ENCODE results near the gene PODNL1.
A peak's percentile ranks its signal among the peaks of the same experiment; 100 is the strongest.

PODNL1 gene

GRCh38 chr19:13917888-13918406 lies 20.3 kb downstream of the PODNL1 start:
- DNase-seq (ENCODE audit: insufficient read length) = no peak
- no peak for FAIRE-seq
- TF ChIP-seq POLR2A (IDR thresholded peaks at IDR 0.05; ENCODE audit: low read depth, low read length) (no peak), POLR2AphosphoS5 (IDR thresholded peaks at IDR 0.05; ENCODE audit: low read depth, low read length) (no peak), TAF1 (IDR thresholded peaks at IDR 0.05; ENCODE audit: borderline replicate concordance, low read depth, low read length) (no peak)

- TF ChIP-seq TAF1 (IDR thresholded peaks at IDR 0.05; ENCODE audit: borderline replicate concordance, low read depth, low read length) (no peak), POLR2AphosphoS5 (IDR thresholded peaks at IDR 0.05; ENCODE audit: low read depth, low read length) (no peak), POLR2A (IDR thresholded peaks at IDR 0.05; ENCODE audit: low read depth, low read length) (no peak)
- DNase-seq (ENCODE audit: insufficient read length) = no peak
- no peak for FAIRE-seq
Measured at GRCh38 chr19:13914777-13915176, 23.4 kb downstream of the PODNL1 start.

GRCh38 chr19:13913352-13913751 lies 24.9 kb downstream of the PODNL1 start:
- no peak for FAIRE-seq

GRCh38 chr19:13909430-13909829 lies 28.8 kb downstream of the PODNL1 start:
- no peak for TF ChIP-seq TAF1 (IDR thresholded peaks at IDR 0.05; ENCODE audit: borderline replicate concordance, low read depth, low read length)
- TF ChIP-seq POLR2A (IDR thresholded peaks at IDR 0.05; ENCODE audit: low read depth, low read length) = no peak
- no peak for TF ChIP-seq POLR2AphosphoS5 (IDR thresholded peaks at IDR 0.05; ENCODE audit: low read depth, low read length)
- DNase-seq (ENCODE audit: insufficient read length) = no peak
- no peak for FAIRE-seq

More at GRCh38 chr19:13913352-13913751, 24.9 kb downstream of the PODNL1 start:
- no peak for DNase-seq (ENCODE audit: insufficient read length)
- TF ChIP-seq POLR2AphosphoS5 (IDR thresholded peaks at IDR 0.05; ENCODE audit: low read depth, low read length) = no peak
- TF ChIP-seq TAF1 (IDR thresholded peaks at IDR 0.05; ENCODE audit: borderline replicate concordance, low read depth, low read length) = no peak
- TF ChIP-seq POLR2A (IDR thresholded peaks at IDR 0.05; ENCODE audit: low read depth, low read length) = no peak

GRCh38 chr19:13908674-13909073 lies 29.5 kb downstream of the PODNL1 start:
- TF ChIP-seq POLR2A (IDR thresholded peaks at IDR 0.05; ENCODE audit: low read depth, low read length) (no peak), TAF1 (IDR thresholded peaks at IDR 0.05; ENCODE audit: borderline replicate concordance, low read depth, low read length) (no peak), POLR2AphosphoS5 (IDR thresholded peaks at IDR 0.05; ENCODE audit: low read depth, low read length) (no peak)
- FAIRE-seq (no peak), DNase-seq (ENCODE audit: insufficient read length) (no peak)

- DNase-seq (ENCODE audit: insufficient read length) (no peak), FAIRE-seq (no peak)
- TF ChIP-seq POLR2A (IDR thresholded peaks at IDR 0.05; ENCODE audit: low read depth, low read length) (no peak), TAF1 (IDR thresholded peaks at IDR 0.05; ENCODE audit: borderline replicate concordance, low read depth, low read length) (no peak), POLR2AphosphoS5 (IDR thresholded peaks at IDR 0.05; ENCODE audit: low read depth, low read length) (no peak)
Measured at GRCh38 chr19:13906910-13907309, 31.3 kb downstream of the PODNL1 start.

GRCh38 chr19:13906521-13906904 lies 31.7 kb downstream of the PODNL1 start:
- no peak for TF ChIP-seq POLR2AphosphoS5 (IDR thresholded peaks at IDR 0.05; ENCODE audit: low read depth, low read length)
- TF ChIP-seq POLR2A (IDR thresholded peaks at IDR 0.05; ENCODE audit: low read depth, low read length) = no peak
- peak; percentile 57 for FAIRE-seq
- DNase-seq (ENCODE audit: insufficient read length) = no peak

GRCh38 chr19:13905634-13906520 lies 32.3 kb downstream of the PODNL1 start, which contains the start of the genes BRME1 and CC2D1A:
TSS of gene BRME1 (minus strand) at chr19:13906117. CDS start at chr19:13904892, 1,225 bp downstream.
TSS of gene CC2D1A (plus strand) at chr19:13906201. CDS start at chr19:13906442, 241 bp downstream.
- DNase-seq (ENCODE audit: insufficient read length) (peak; percentile 100), FAIRE-seq (peak; percentile 98)
- TF ChIP-seq POLR2A (IDR thresholded peaks at IDR 0.05; ENCODE audit: low read depth, low read length) (peak; percentile 68; the same call in 1 of the 2 replicates), TAF1 (IDR thresholded peaks at IDR 0.05; ENCODE audit: borderline replicate concordance, low read depth, low read length) (no peak)

- FAIRE-seq = no peak
- no peak for DNase-seq (ENCODE audit: insufficient read length)
- no peak for TF ChIP-seq POLR2A (IDR thresholded peaks at IDR 0.05; ENCODE audit: low read depth, low read length)
- TF ChIP-seq POLR2AphosphoS5 (IDR thresholded peaks at IDR 0.05; ENCODE audit: low read depth, low read length) = no peak
- TF ChIP-seq TAF1 (IDR thresholded peaks at IDR 0.05; ENCODE audit: borderline replicate concordance, low read depth, low read length) = no peak
Measured at GRCh38 chr19:13902993-13903555, 35.1 kb downstream of the PODNL1 start.

GRCh38 chr19:13899912-13900584 lies 38.2 kb downstream of the PODNL1 start:
- DNase-seq (ENCODE audit: insufficient read length) (no peak), FAIRE-seq (no peak)

GRCh38 chr19:13899393-13899792 lies 38.8 kb downstream of the PODNL1 start:
- TF ChIP-seq POLR2A (IDR thresholded peaks at IDR 0.05; ENCODE audit: low read depth, low read length) (no peak), TAF1 (IDR thresholded peaks at IDR 0.05; ENCODE audit: borderline replicate concordance, low read depth, low read length) (no peak), POLR2AphosphoS5 (IDR thresholded peaks at IDR 0.05; ENCODE audit: low read depth, low read length) (no peak)
- no peak for FAIRE-seq

More at GRCh38 chr19:13899912-13900584, 38.2 kb downstream of the PODNL1 start:
- no peak for TF ChIP-seq TAF1 (IDR thresholded peaks at IDR 0.05; ENCODE audit: borderline replicate concordance, low read depth, low read length)
- no peak for TF ChIP-seq POLR2AphosphoS5 (IDR thresholded peaks at IDR 0.05; ENCODE audit: low read depth, low read length)
- TF ChIP-seq POLR2A (IDR thresholded peaks at IDR 0.05; ENCODE audit: low read depth, low read length) = no peak

More at GRCh38 chr19:13899393-13899792, 38.8 kb downstream of the PODNL1 start:
- DNase-seq (ENCODE audit: insufficient read length) = no peak
